GM19463 (cell line): ENCODE results near the gene MEGF6.

Experiments
- ATAC-seq: cut with Tn5 transposase; IDR thresholded peaks from one replicate; pipeline ENCODE4 v1.9.1; 2021; ENCODE audit warnings: mild to moderate bottlenecking, moderate library complexity; ENCODE audit not compliant: unreplicated experiment

The MEGF6 gene

GRCh38 chr1:3453203-3453761 is 158.0 kb downstream of the MEGF6 start:
- ATAC-seq = no peak

GRCh38 chr1:3452866-3453175 is 158.5 kb downstream of the MEGF6 start:
- no peak for ATAC-seq

- no peak for ATAC-seq
Observed at GRCh38 chr1:3451994-3452865, 159.1 kb downstream of the MEGF6 start.

GRCh38 chr1:3450983-3451382 is 160.3 kb downstream of the MEGF6 start:
- ATAC-seq = no peak

GRCh38 chr1:3450202-3450863 is 161.0 kb downstream of the MEGF6 start:
- no peak for ATAC-seq

- no peak for ATAC-seq
Observed at GRCh38 chr1:3444736-3445135, 166.6 kb downstream of the MEGF6 start.

GRCh38 chr1:3444298-3444697 is 167.0 kb downstream of the MEGF6 start:
- ATAC-seq = no peak

GRCh38 chr1:3443807-3444206 is 167.5 kb downstream of the MEGF6 start:
- ATAC-seq = no peak

- ATAC-seq = no peak
Observed at GRCh38 chr1:3442901-3443300, 168.4 kb downstream of the MEGF6 start.

GRCh38 chr1:3442331-3442730 is 169.0 kb downstream of the MEGF6 start:
- ATAC-seq = no peak

GRCh38 chr1:3441880-3442279 is 169.4 kb downstream of the MEGF6 start:
- no peak for ATAC-seq

GRCh38 chr1:3441410-3441847 is 169.9 kb downstream of the MEGF6 start:
- ATAC-seq = no peak

GRCh38 chr1:3440711-3441409 is 170.4 kb downstream of the MEGF6 start:
- ATAC-seq = no peak

- ATAC-seq = no peak
Observed at GRCh38 chr1:3440300-3440681, 171.0 kb downstream of the MEGF6 start.
